NCI-H69 (cell line): Measurements from ENCODE around the gene ABCD3.
"Not testable (repeated sequence)": the region's sequence is repeated elsewhere in the genome, so short reads cannot be mapped to it uniquely, and the experiment has no call there.

Experiments
- DNase-seq: peaks from one replicate; lab custom pipeline; 2025; lab: John Stamatoyannopoulos, UW

The ABCD3 gene

GRCh38 chr1:94550800-94551241 is 132.6 kb downstream of the ABCD3 start:
- no peak for DNase-seq

DNA sequence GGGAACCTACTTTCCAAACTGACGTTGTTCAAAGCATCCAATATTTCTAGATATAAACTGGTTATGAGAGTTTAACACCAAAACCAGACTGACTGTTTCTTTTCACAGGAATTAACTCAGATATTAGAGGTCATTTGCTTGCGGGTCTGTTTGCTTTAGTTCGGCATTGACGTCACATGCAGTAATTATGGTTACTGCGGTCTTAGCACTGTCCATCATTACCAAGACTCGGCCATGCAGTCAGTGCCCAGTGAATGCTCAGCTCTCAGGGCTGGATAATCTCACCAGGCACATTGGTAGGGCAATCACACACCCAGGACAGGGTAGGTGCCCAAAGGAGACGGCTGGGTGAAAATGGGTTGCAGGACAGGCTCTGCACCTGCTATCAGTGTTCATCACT is 133.3 kb downstream of the ABCD3 start:
- DNase-seq: no peak

DNA sequence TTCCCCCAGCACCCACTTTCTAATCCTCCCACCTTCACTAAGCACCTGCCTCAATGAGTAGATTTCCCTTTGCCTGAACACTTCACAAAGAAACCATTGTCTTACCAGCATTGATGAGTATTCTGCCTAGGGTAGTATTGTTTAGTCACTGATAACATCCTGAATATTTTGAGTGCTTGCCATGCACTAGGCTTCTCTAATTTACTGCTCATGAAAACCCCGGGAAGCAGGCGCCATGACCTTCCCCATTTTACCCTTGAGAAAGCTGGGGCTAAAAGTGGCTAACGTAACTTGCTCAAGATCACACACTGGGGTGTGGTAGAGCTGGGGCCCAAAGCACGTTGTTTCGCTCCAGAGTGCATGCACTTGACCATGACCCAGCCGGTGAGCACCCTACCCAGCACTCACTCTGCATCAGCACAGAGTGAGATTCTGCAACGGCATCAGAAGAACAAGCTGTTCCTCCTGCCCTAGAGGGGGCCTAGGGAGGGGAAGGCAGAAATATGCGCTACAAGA is 133.9 kb downstream of the ABCD3 start:
- DNase-seq: no peak

- DNase-seq: peak; percentile 73
Measured at GRCh38 chr1:94553323-94553730, 135.1 kb downstream of the ABCD3 start.

- DNase-seq: no peak
Measured at GRCh38 chr1:94553931-94554330, 135.7 kb downstream of the ABCD3 start.

- DNase-seq: peak; percentile 71
Measured at GRCh38 chr1:94554580-94554979, 136.4 kb downstream of the ABCD3 start.

DNA sequence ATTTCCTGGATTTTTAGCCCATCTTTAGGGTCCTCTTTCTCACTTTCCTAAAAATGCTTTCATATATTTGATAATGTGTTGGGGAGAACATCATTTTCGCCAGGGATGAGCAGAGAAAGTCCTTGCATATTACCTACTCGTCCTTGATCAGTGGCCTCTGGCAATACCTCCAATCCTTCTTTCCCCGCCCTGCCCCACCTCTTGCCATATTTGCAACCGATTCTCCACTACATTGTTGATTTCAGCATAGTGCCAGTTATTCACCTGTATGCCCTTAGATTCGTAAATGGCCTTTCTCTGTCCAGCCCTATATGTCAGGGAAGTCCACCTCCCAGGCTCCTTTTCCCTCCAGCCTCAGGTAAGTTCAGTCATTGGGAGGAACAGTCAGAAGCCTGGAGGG is 136.9 kb downstream of the ABCD3 start:
- DNase-seq: no peak

DNA sequence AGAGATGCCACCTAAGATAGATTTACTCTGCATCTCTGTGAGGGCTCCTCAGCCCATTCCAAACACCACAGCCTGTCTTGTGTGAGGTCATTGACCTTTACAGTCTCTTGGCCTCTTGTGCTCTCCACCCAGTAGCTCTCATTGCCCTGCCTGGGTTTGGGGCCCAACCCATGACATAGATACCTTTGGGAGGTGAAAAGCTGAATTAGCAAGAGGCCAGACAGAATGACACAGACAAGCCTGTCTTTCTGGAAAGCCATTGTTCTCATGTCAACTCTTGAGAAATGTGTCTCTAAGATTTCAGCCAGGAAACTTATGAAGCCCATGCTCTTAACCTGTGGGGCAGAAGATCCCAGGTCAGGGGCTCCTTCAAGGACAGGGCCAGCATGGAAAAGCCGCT is 141.7 kb downstream of the ABCD3 start:
- DNase-seq: no peak

GRCh38 chr1:94560333-94560732 is 142.1 kb downstream of the ABCD3 start:
- DNase-seq: no peak

DNA sequence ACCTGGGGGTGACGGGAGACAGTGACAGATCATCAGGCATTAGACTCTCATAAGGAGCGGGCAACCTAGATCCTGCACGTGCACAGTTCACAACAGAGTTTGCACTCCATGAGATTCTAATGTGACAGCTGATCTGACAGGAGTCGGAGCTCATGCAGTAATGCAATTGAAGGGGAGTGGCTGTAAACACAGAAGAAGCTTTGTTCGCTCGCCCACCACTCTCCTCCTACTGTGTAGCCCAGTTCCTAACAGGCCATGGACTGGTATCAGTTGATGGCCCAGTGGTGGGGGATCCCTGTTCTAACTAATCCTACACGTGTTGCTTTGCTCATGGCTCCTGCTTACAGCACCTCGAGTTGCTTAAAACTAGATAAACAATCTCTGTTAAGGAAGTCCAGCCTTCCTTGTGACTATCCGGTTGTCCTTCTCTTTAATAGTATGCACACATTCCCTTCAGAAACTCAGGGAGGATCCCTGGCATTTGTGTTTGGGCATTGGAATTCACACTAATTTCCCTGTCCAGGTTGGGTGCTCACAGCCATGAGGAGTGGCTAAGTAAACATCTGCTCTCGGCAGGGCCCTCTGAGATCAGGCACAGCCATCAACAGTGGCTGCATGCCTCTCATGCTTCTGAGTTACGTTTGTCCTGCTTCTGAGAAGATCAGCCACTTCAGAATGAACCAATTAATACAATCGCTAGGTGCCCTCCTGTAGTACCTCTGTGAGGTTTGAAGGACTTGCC is 144.5 kb downstream of the ABCD3 start:
- no peak for DNase-seq

DNA sequence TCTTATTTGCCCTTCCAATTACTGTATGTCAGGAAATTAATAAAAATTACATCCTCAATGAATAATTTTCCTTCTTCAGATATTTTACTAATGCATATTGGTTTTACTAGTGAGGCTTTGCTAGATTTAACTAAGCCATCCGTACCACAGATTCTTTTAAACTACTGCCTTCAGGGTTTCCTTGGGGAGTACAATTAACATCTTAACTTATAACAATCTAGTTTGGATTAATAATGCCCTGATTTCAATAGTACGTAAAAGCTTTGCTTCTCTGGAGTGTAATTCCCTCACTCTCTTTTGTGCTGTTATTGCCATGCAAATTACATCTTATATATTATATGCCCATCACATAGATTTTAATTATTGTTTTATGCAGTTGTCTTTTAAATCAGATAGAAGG is 147.7 kb downstream of the ABCD3 start:
- DNase-seq: no peak

- DNase-seq: not testable (repeated sequence)
Measured at GRCh38 chr1:94566436-94566835, 148.2 kb downstream of the ABCD3 start.

DNA sequence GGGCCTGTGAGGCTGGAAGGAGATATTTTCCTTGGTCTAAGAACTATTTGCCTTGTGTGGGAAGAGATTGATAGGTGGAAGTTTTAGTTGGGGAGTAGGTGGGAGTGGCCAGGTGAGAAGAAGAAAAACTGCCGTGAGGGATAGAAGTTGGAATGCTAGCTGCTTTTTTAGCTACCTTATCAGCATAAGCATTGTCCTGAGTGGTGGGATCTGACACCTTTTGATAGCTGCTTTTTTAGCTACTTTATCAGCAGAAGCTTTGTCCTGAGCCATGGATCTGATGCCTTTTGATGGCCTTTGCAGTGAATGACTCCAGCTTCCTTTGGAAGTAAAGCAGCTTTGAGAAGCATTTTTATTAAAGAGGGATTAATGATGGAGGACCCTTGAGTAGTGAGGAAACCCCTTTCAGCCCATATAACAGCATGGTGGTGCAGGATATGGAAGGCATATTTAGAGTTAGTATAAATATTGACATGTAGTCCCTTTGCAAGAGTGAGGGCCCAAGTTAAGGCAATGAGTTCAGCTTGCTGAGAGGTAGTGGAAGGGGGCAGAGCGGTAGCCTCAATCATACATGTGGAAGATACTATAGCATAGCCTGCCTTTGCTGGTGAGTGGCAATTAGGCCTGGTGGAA is 149.9 kb downstream of the ABCD3 start:
- not testable (repeated sequence) for DNase-seq
